ENCODE results near the gene PRSS56. TPM values are rescaled to one million over a fixed set of nuclear protein-coding genes. Genes with fewer than 3 reads are reported as not detected.
"Not testable (repeated sequence)": the region's sequence is repeated elsewhere in the genome, so short reads cannot be mapped to it uniquely, and the experiment has no call there.

PRSS56 gene
- total RNA-seq, 1 donor from 2014 or later, result not detected

GRCh38 chr2:232563580-232563979, 43.4 kb downstream of the PRSS56 start:
- Histone ChIP-seq H3K4me1 (no peaks in the 10 kb centered on the region), H3K4me3 (no peak overlapping the region), H3K36me3 (peaks cover 18% of the 10 kb centered on the region), H3K27me3 (no peaks in the 10 kb centered on the region), H2AFZ (replicated peaks) (no peak overlapping the region), H3K9me3 (ENCODE audit: low read depth) (no peaks in the 10 kb centered on the region), H3K9ac (no peak overlapping the region), H3K79me2 (ENCODE audit: low read depth) (no peaks in the 10 kb centered on the region), H4K20me1 (ENCODE audit: low read depth) (no peaks in the 10 kb centered on the region), H3F3A (ENCODE audit: low read depth) (no peaks in the 10 kb centered on the region), H3K4me2 (no peak overlapping the region), H3K27ac (no peak overlapping the region)
- Mint-ChIP-seq H3K4me1 (no peaks in the 10 kb centered on the region), H3K36me3 (peaks cover 35% of the 10 kb centered on the region), H3K27ac (no peak overlapping the region), H3K9me3 (no peaks in the 10 kb centered on the region), H3K27me3 (ENCODE audit: insufficient read depth, low read depth) (no peaks in the 10 kb centered on the region), H3K4me3 (no peak overlapping the region)
- no peak for TF ChIP-seq EZH2phosphoT487 (IDR thresholded peaks at IDR 0.05)
- TF ChIP-seq, protein P1, sequence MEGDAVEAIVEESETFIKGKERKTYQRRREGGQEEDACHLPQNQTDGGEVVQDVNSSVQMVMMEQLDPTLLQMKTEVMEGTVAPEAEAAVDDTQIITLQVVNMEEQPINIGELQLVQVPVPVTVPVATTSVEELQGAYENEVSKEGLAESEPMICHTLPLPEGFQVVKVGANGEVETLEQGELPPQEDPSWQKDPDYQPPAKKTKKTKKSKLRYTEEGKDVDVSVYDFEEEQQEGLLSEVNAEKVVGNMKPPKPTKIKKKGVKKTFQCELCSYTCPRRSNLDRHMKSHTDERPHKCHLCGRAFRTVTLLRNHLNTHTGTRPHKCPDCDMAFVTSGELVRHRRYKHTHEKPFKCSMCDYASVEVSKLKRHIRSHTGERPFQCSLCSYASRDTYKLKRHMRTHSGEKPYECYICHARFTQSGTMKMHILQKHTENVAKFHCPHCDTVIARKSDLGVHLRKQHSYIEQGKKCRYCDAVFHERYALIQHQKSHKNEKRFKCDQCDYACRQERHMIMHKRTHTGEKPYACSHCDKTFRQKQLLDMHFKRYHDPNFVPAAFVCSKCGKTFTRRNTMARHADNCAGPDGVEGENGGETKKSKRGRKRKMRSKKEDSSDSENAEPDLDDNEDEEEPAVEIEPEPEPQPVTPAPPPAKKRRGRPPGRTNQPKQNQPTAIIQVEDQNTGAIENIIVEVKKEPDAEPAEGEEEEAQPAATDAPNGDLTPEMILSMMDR (IDR thresholded peaks at IDR 0.05), result no peak
- no peak for TF ChIP-seq EZH2 (IDR thresholded peaks at IDR 0.05)
- no peak for DNase-seq (ENCODE audit: low spot score)

- H3F3A ChIP-seq (ENCODE audit: low read depth), result no peaks in the 10 kb centered on the region
- no peak overlapping the region for H3K4me2 ChIP-seq
- DNase-seq (ENCODE audit: low spot score), result no peak
- no peaks in the 10 kb centered on the region for H3K79me2 ChIP-seq (ENCODE audit: low read depth)
- H3K9ac ChIP-seq, result no peak overlapping the region
- H3K9me3 Mint-ChIP-seq, result no peaks in the 10 kb centered on the region
- H2AFZ ChIP-seq (replicated peaks), result no peak overlapping the region
- peaks cover 13% of the 10 kb centered on the region for H3K36me3 ChIP-seq
- TF ChIP-seq EZH2 (IDR thresholded peaks at IDR 0.05), result no peak
- no peaks in the 10 kb centered on the region for H3K27me3 ChIP-seq
- H4K20me1 ChIP-seq (ENCODE audit: low read depth), result peaks cover 3% of the 10 kb centered on the region
- peaks cover 45% of the 10 kb centered on the region for H3K36me3 Mint-ChIP-seq
- peaks cover 4% of the 10 kb centered on the region for H3K27me3 Mint-ChIP-seq (ENCODE audit: insufficient read depth, low read depth)
- H3K4me1 Mint-ChIP-seq, result no peaks in the 10 kb centered on the region
- no peaks in the 10 kb centered on the region for H3K9me3 ChIP-seq (ENCODE audit: low read depth)
- H3K4me3 Mint-ChIP-seq, result no peak overlapping the region
- no peaks in the 10 kb centered on the region for H3K4me1 ChIP-seq
- no peak overlapping the region for H3K27ac ChIP-seq
- H3K4me3 ChIP-seq, result no peak overlapping the region
- H3K27ac Mint-ChIP-seq, result no peak overlapping the region
These were observed 47.5 kb downstream of the PRSS56 start for GRCh38 chr2:232567721-232568120.

DNA sequence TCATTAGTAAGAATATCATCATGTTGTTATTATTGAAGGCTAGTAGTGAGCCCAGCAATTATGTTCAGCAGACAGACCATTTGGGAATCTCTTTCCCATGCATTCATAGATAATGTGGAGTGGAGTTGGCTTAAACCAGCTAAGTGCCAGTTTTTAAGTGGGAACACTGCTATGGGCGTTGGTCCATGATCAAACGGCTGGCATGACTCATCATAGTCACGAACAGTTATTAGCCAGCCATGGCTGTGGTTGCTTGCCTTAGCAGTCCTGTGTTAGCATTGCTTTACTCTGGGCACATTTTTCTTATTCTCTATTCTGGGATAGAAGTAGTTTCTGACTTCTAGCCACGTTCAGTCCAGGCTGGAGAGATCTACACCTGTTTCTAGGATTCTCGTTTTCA, 48.0 kb downstream of the PRSS56 start:
- no peak for DNase-seq (ENCODE audit: low spot score)
- Histone ChIP-seq H3K9ac (no peak overlapping the region), H3K4me2 (no peak overlapping the region), H3K27me3 (no peaks in the 10 kb centered on the region), H2AFZ (replicated peaks) (no peak overlapping the region), H3K36me3 (peaks cover 13% of the 10 kb centered on the region), H4K20me1 (ENCODE audit: low read depth) (peaks cover 3% of the 10 kb centered on the region), H3K27ac (no peak overlapping the region), H3F3A (ENCODE audit: low read depth) (no peaks in the 10 kb centered on the region), H3K4me1 (no peaks in the 10 kb centered on the region), H3K79me2 (ENCODE audit: low read depth) (no peaks in the 10 kb centered on the region), H3K4me3 (no peak overlapping the region), H3K9me3 (ENCODE audit: low read depth) (no peaks in the 10 kb centered on the region)
- H3K4me1 Mint-ChIP-seq, result no peaks in the 10 kb centered on the region
- no peak overlapping the region for H3K27ac Mint-ChIP-seq
- peaks cover 43% of the 10 kb centered on the region for H3K36me3 Mint-ChIP-seq
- peaks cover 4% of the 10 kb centered on the region for H3K27me3 Mint-ChIP-seq (ENCODE audit: insufficient read depth, low read depth)
- no peak overlapping the region for H3K4me3 Mint-ChIP-seq
- no peaks in the 10 kb centered on the region for H3K9me3 Mint-ChIP-seq
- TF ChIP-seq, protein P1 (IDR thresholded peaks at IDR 0.05), result no peak
- TF ChIP-seq EZH2phosphoT487 (IDR thresholded peaks at IDR 0.05) (no peak), EZH2 (IDR thresholded peaks at IDR 0.05) (no peak)

DNA sequence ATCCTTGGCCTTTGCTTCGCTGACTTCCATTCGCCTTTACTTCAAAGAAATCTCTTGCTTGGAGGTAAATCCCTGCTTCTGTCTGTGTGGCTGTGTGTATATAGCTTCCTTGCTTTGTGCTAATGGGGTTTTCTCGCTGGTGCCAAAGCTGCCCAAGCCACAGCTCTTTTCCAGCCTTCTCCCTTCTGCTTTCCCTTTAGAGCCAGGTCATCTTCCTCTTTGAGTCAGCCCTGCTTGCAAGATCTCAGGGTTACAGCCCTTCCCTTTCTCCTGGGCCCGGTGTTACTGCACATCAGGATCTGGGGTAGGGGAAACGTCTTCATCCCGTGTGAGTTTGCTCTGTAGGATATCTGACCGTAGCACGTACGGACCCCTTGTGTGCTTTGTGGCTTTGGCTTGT, 49.4 kb downstream of the PRSS56 start:
- H3K4me3 Mint-ChIP-seq, result no peak overlapping the region
- peaks cover 4% of the 10 kb centered on the region for H3K4me1 ChIP-seq
- no peak overlapping the region for H3K27ac Mint-ChIP-seq
- peaks cover 9% of the 10 kb centered on the region for H3K36me3 ChIP-seq
- H3F3A ChIP-seq (ENCODE audit: low read depth), result no peaks in the 10 kb centered on the region
- H3K27me3 ChIP-seq, result no peaks in the 10 kb centered on the region
- H3K9me3 Mint-ChIP-seq, result no peaks in the 10 kb centered on the region
- no peak overlapping the region for H2AFZ ChIP-seq (replicated peaks)
- H3K27me3 Mint-ChIP-seq (ENCODE audit: insufficient read depth, low read depth), result peaks cover 4% of the 10 kb centered on the region
- no peak overlapping the region for H3K27ac ChIP-seq
- H4K20me1 ChIP-seq (ENCODE audit: low read depth), result peaks cover 3% of the 10 kb centered on the region
- no peak overlapping the region for H3K4me2 ChIP-seq
- no peak overlapping the region for H3K4me3 ChIP-seq
- no peak for DNase-seq (ENCODE audit: low spot score)
- H3K79me2 ChIP-seq (ENCODE audit: low read depth), result no peaks in the 10 kb centered on the region
- H3K9ac ChIP-seq, result no peak overlapping the region
- H3K9me3 ChIP-seq (ENCODE audit: low read depth), result no peaks in the 10 kb centered on the region
- TF ChIP-seq EZH2phosphoT487 (IDR thresholded peaks at IDR 0.05), result no peak
- TF ChIP-seq, protein P1 (IDR thresholded peaks at IDR 0.05), result no peak
- TF ChIP-seq EZH2 (IDR thresholded peaks at IDR 0.05), result no peak
- H3K36me3 Mint-ChIP-seq, result peaks cover 45% of the 10 kb centered on the region
- H3K4me1 Mint-ChIP-seq, result peaks cover 10% of the 10 kb centered on the region

GRCh38 chr2:232570481-232570880, 50.3 kb downstream of the PRSS56 start:
- H3K79me2 ChIP-seq (ENCODE audit: low read depth); H3K36me3 ChIP-seq; H3K4me2 ChIP-seq; H3K4me3 ChIP-seq; H3F3A ChIP-seq (ENCODE audit: low read depth); DNase-seq (ENCODE audit: low spot score); H3K4me1 ChIP-seq; H3K9ac ChIP-seq; H3K27ac Mint-ChIP-seq; H3K9me3 Mint-ChIP-seq; H3K9me3 ChIP-seq (ENCODE audit: low read depth); H3K4me3 Mint-ChIP-seq; H3K27ac ChIP-seq; H2AFZ ChIP-seq (replicated peaks); H4K20me1 ChIP-seq (ENCODE audit: low read depth); H3K27me3 Mint-ChIP-seq (ENCODE audit: insufficient read depth, low read depth); H3K27me3 ChIP-seq: not testable (repeated sequence)
- peaks cover 10% of the 10 kb centered on the region for H3K4me1 Mint-ChIP-seq
- H3K36me3 Mint-ChIP-seq, result peaks cover 48% of the 10 kb centered on the region
